ENCODE data around the gene FAM156B. TPM values are rescaled to one million over a fixed set of nuclear protein-coding genes. Genes with fewer than 3 reads are reported as not detected.
"Not testable (repeated sequence)": the region's sequence is repeated elsewhere in the genome, so short reads cannot be mapped to it uniquely, and the experiment has no call there.

Gene FAM156B
- total and polyA plus RNA-seq, 2 of the 4 experiments (the other 2 are of a cell fraction), result 17.9 to 52.4 TPM

DNA sequence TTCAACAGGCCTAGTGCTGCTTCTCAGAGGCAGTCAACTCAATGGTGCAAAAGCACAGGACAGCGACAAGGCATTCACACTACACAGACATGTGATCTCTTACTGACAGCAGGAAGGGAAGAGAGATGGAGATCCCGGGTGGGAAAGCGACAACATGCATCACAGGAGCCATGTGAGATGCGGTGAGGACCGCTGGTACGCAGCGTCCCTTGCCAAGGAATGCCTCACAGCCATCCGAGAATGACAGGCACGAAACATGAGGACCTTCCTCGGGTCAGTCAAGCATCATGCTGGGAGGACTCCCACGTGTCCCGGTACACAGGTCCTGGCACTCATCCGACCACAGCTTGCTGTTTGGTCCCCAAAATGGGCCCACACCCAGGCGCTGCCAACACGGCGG lies 50.4 kb downstream of the FAM156B start:
- dilution Hi-C loops (cut with HindIII; ENCODE audit: low sequenced_read_pairs, unreplicated experiment); H2BK15ac ChIP-seq (ENCODE audit: low read depth, low read length); H2BK120ac ChIP-seq (ENCODE audit: low read depth, low read length); H2AK9ac ChIP-seq (replicated peaks; ENCODE audit: low read depth, low read length, poor library complexity); DNase-seq; intact Hi-C loops (cut with micrococcal nuclease); H3K4me2 ChIP-seq (ENCODE audit: low read depth, low read length); H3K36me3 ChIP-seq (ENCODE audit: control insufficient read depth, insufficient read depth, low read length); H3K23ac ChIP-seq (ENCODE audit: low read depth, low read length); H4K91ac ChIP-seq (ENCODE audit: insufficient read depth, low read depth, low read length); H3K9me1 ChIP-seq (ENCODE audit: insufficient read depth, low read length); H2BK5ac ChIP-seq (ENCODE audit: low read depth, low read length, poor library complexity, severe bottlenecking); H4K5ac ChIP-seq (ENCODE audit: low read depth, low read length); H4K20me1 ChIP-seq (ENCODE audit: insufficient read depth, low read length); BruUV-seq (replicated peaks); H4K8ac ChIP-seq (ENCODE audit: low read depth in 2 of 2, low read length in 2 of 2); H3K4me1 ChIP-seq (ENCODE audit: control insufficient read depth, insufficient read depth, low read length); CTCF ChIA-PET; H3K9ac ChIP-seq (ENCODE audit: low read depth, low read length); ATAC-seq (ENCODE audit: low read depth); H3K4ac ChIP-seq (ENCODE audit: low read depth, low read length); H3K27ac ChIP-seq (ENCODE audit: insufficient read depth, low read length); H3K27me3 ChIP-seq (ENCODE audit: control insufficient read depth, insufficient read depth, low read length); in situ Hi-C loops (cut with MboI; ENCODE audit: low sequenced_read_pairs); H2AK5ac ChIP-seq (ENCODE audit: low read depth, low read length); H3K18ac ChIP-seq (ENCODE audit: low read depth, low read length); H2BK20ac ChIP-seq (ENCODE audit: low read depth, low read length); POLR2A ChIA-PET (ENCODE audit: unreplicated experiment); H3K9me3 ChIP-seq (ENCODE audit: control insufficient read depth, insufficient read depth, low read length); H3K56ac ChIP-seq (ENCODE audit: extremely low read depth, insufficient read depth, low read length); H3K79me1 ChIP-seq (ENCODE audit: low read depth in 1 of 2, low read length in 2 of 2); H3K14ac ChIP-seq (replicated peaks; ENCODE audit: low read depth, low read length); H3K4me3 ChIP-seq (ENCODE audit: insufficient read depth, low read depth, low read length); H2AFZ ChIP-seq (replicated peaks; ENCODE audit: low read length, poor library complexity): not testable (repeated sequence)
- no CpG with 5 or more reads among the region's 16 CpGs for WGBS, 2 experiments (ENCODE audit: extremely low coverage in 2 of 2, insufficient read length in 1 of 2)

GRCh38 chrX:52948265-52948664 lies 51.1 kb downstream of the FAM156B start:
- H3K36me3 ChIP-seq (ENCODE audit: control insufficient read depth, insufficient read depth, low read length); H2BK120ac ChIP-seq (ENCODE audit: low read depth, low read length); H3K27me3 ChIP-seq (ENCODE audit: control insufficient read depth, insufficient read depth, low read length); dilution Hi-C loops (cut with HindIII; ENCODE audit: low sequenced_read_pairs, unreplicated experiment); in situ Hi-C loops (cut with MboI; ENCODE audit: low sequenced_read_pairs); H2AK5ac ChIP-seq (ENCODE audit: low read depth, low read length); H3K79me1 ChIP-seq (ENCODE audit: low read depth in 1 of 2, low read length in 2 of 2); H3K14ac ChIP-seq (replicated peaks; ENCODE audit: low read depth, low read length); H2BK15ac ChIP-seq (ENCODE audit: low read depth, low read length); intact Hi-C loops (cut with micrococcal nuclease); H4K5ac ChIP-seq (ENCODE audit: low read depth, low read length); H3K9ac ChIP-seq (ENCODE audit: low read depth, low read length); H2BK5ac ChIP-seq (ENCODE audit: low read depth, low read length, poor library complexity, severe bottlenecking); H3K4me1 ChIP-seq (ENCODE audit: control insufficient read depth, insufficient read depth, low read length); H3K9me1 ChIP-seq (ENCODE audit: insufficient read depth, low read length); CTCF ChIA-PET; H3K4ac ChIP-seq (ENCODE audit: low read depth, low read length); H2AK9ac ChIP-seq (replicated peaks; ENCODE audit: low read depth, low read length, poor library complexity); H3K23ac ChIP-seq (ENCODE audit: low read depth, low read length); H3K27ac ChIP-seq (ENCODE audit: insufficient read depth, low read length); BruUV-seq (replicated peaks); H3K4me2 ChIP-seq (ENCODE audit: low read depth, low read length); H3K56ac ChIP-seq (ENCODE audit: extremely low read depth, insufficient read depth, low read length); H2BK20ac ChIP-seq (ENCODE audit: low read depth, low read length); DNase-seq; H3K18ac ChIP-seq (ENCODE audit: low read depth, low read length); ATAC-seq (ENCODE audit: low read depth); H4K8ac ChIP-seq (ENCODE audit: low read depth in 2 of 2, low read length in 2 of 2); POLR2A ChIA-PET (ENCODE audit: unreplicated experiment); H2AFZ ChIP-seq (replicated peaks; ENCODE audit: low read length, poor library complexity); H3K9me3 ChIP-seq (ENCODE audit: control insufficient read depth, insufficient read depth, low read length); H4K20me1 ChIP-seq (ENCODE audit: insufficient read depth, low read length); H3K4me3 ChIP-seq (ENCODE audit: insufficient read depth, low read depth, low read length); H4K91ac ChIP-seq (ENCODE audit: insufficient read depth, low read depth, low read length): not testable (repeated sequence)
- WGBS, 2 experiments (ENCODE audit: extremely low coverage in 2 of 2, insufficient read length in 1 of 2), result no CpG with 5 or more reads among the region's 17 CpGs

Measured in IMR-90 (cell line).